ENCODE data around the gene CLMP. TPM values are rescaled to one million over a fixed set of nuclear protein-coding genes. Genes with fewer than 3 reads are reported as not detected.

Gene CLMP
- polyA plus RNA-seq, 2 of the 4 experiments (the other 2 are of a cell fraction): 15.7 to 17.1 TPM

DNA sequence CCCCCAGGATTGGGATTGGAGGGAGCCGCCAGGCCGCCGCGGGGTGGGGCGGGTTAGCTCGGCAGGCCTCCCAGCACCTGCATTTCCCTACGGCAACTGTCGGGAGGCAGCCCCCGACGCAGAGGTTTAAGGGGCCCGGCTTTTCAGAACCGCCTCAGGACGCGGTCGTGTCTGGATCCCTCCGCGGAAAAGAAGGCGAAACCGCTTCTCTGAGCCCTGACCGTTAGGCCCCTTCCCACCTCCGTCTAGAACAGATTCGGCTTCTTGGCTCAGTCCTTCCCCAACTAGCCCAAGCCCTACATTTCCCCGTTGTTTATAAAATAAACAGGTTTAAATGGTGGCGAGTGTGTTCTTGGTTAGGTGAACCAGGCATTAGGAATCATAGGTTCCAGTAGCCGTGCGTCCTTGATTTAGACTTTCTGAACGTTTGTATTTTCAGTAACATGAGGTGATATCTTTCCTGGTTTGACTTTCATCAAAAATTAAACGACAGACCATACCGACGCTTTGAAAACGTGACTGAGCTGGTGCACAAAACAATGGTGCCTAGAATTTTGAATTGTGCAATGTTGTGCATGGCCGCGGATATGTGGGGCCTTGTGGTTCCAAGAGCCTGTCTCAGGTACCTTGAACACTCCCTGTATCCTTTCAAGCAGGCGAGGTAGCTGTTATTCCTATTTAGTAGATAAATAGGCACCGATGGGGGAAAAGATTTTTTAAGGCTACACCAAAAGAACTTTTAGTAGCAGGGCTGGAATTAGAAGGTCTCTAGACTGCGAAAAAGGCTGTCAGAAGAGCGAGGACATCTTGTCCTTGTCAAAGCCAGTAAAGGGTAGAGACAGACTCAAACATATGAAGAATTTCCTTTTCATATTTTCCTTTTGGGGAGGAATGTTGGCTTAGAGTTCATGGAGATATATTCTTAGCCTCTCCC, 131.9 kb downstream of the CLMP start (continued):
- TF ChIP-seq, protein P1, sequence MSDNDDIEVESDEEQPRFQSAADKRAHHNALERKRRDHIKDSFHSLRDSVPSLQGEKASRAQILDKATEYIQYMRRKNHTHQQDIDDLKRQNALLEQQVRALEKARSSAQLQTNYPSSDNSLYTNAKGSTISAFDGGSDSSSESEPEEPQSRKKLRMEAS (IDR thresholded peaks at IDR 0.05): peak; percentile 58
- TF ChIP-seq FOXS1 (CRISPR knock-in tag; IDR thresholded peaks at IDR 0.05): no peak
- TF ChIP-seq ZNF302 (CRISPR knock-in tag; IDR thresholded peaks at IDR 0.05): no peak
- no peak for TF ChIP-seq POLR2AphosphoS2 (conservative IDR thresholded peaks at IDR 0.05; ENCODE audit: low read length)
- no peak for TF ChIP-seq CHD2 (IDR thresholded peaks at IDR 0.05; ENCODE audit: low read length, partially characterized antibody)
- TF ChIP-seq ZSCAN20 (CRISPR knock-in tag; IDR thresholded peaks at IDR 0.05): no peak
- TF ChIP-seq, protein P2, sequence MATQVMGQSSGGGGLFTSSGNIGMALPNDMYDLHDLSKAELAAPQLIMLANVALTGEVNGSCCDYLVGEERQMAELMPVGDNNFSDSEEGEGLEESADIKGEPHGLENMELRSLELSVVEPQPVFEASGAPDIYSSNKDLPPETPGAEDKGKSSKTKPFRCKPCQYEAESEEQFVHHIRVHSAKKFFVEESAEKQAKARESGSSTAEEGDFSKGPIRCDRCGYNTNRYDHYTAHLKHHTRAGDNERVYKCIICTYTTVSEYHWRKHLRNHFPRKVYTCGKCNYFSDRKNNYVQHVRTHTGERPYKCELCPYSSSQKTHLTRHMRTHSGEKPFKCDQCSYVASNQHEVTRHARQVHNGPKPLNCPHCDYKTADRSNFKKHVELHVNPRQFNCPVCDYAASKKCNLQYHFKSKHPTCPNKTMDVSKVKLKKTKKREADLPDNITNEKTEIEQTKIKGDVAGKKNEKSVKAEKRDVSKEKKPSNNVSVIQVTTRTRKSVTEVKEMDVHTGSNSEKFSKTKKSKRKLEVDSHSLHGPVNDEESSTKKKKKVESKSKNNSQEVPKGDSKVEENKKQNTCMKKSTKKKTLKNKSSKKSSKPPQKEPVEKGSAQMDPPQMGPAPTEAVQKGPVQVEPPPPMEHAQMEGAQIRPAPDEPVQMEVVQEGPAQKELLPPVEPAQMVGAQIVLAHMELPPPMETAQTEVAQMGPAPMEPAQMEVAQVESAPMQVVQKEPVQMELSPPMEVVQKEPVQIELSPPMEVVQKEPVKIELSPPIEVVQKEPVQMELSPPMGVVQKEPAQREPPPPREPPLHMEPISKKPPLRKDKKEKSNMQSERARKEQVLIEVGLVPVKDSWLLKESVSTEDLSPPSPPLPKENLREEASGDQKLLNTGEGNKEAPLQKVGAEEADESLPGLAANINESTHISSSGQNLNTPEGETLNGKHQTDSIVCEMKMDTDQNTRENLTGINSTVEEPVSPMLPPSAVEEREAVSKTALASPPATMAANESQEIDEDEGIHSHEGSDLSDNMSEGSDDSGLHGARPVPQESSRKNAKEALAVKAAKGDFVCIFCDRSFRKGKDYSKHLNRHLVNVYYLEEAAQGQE (IDR thresholded peaks at IDR 0.05): no peak
- TF ChIP-seq MYC (IDR thresholded peaks at IDR 0.05; ENCODE audit: borderline replicate concordance, low read length): no peak
- TF ChIP-seq, protein P3, sequence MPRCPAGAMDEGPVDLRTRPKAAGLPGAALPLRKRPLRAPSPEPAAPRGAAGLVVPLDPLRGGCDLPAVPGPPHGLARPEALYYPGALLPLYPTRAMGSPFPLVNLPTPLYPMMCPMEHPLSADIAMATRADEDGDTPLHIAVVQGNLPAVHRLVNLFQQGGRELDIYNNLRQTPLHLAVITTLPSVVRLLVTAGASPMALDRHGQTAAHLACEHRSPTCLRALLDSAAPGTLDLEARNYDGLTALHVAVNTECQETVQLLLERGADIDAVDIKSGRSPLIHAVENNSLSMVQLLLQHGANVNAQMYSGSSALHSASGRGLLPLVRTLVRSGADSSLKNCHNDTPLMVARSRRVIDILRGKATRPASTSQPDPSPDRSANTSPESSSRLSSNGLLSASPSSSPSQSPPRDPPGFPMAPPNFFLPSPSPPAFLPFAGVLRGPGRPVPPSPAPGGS (IDR thresholded peaks at IDR 0.05): no peak
- no peak for TF ChIP-seq NPAS2 (CRISPR knock-in tag; IDR thresholded peaks at IDR 0.05; ENCODE audit: borderline replicate concordance)
- no peak for TF ChIP-seq HEYL (CRISPR knock-in tag; IDR thresholded peaks at IDR 0.05)
- no peak for TF ChIP-seq MAFK (IDR thresholded peaks at IDR 0.05; ENCODE audit: partially characterized antibody)
- no peak for TF ChIP-seq RAD21 (conservative IDR thresholded peaks at IDR 0.05 in 1 of 2, IDR thresholded peaks at IDR 0.05 in 1 of 2)
- TF ChIP-seq GATA3 (IDR thresholded peaks at IDR 0.05; ENCODE audit: borderline replicate concordance): no peak
- TF ChIP-seq, protein P4, sequence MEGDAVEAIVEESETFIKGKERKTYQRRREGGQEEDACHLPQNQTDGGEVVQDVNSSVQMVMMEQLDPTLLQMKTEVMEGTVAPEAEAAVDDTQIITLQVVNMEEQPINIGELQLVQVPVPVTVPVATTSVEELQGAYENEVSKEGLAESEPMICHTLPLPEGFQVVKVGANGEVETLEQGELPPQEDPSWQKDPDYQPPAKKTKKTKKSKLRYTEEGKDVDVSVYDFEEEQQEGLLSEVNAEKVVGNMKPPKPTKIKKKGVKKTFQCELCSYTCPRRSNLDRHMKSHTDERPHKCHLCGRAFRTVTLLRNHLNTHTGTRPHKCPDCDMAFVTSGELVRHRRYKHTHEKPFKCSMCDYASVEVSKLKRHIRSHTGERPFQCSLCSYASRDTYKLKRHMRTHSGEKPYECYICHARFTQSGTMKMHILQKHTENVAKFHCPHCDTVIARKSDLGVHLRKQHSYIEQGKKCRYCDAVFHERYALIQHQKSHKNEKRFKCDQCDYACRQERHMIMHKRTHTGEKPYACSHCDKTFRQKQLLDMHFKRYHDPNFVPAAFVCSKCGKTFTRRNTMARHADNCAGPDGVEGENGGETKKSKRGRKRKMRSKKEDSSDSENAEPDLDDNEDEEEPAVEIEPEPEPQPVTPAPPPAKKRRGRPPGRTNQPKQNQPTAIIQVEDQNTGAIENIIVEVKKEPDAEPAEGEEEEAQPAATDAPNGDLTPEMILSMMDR (IDR thresholded peaks at IDR 0.05): no peak
- no peak for TF ChIP-seq HOXA7 (CRISPR knock-in tag; IDR thresholded peaks at IDR 0.05)
- no peak for TF ChIP-seq ZC3H11A (IDR thresholded peaks at IDR 0.05)
- TF ChIP-seq ZFP36 (IDR thresholded peaks at IDR 0.05; ENCODE audit: borderline replicate concordance, partially characterized antibody): no peak
- TF ChIP-seq EP300 (IDR thresholded peaks at IDR 0.05): no peak
- TF ChIP-seq, protein P5, sequence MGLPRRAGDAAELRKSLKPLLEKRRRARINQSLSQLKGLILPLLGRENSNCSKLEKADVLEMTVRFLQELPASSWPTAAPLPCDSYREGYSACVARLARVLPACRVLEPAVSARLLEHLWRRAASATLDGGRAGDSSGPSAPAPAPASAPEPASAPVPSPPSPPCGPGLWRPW (IDR thresholded peaks at IDR 0.05): no peak
- no peak; a peak in 2 of 5 replicates for TF ChIP-seq JUN (IDR thresholded peaks at IDR 0.05)
- no peak for TF ChIP-seq TFCP2L1 (CRISPR knock-in tag; IDR thresholded peaks at IDR 0.05)
- no peak for TF ChIP-seq KDM1A (IDR thresholded peaks at IDR 0.05; ENCODE audit: low read depth)
- peak; percentile 4; the same call in 1 of the 2 replicates for TF ChIP-seq POLR2A (IDR thresholded peaks at IDR 0.05; ENCODE audit: low read length)
- TF ChIP-seq ESRRA (IDR thresholded peaks at IDR 0.05; ENCODE audit: borderline replicate concordance, low read length): no peak
- no peak for TF ChIP-seq NR3C1 (IDR thresholded peaks at IDR 0.05)
- peak; percentile 80 to 92 for TF ChIP-seq CEBPB (IDR thresholded peaks at IDR 0.05)
- TF ChIP-seq CBX2 (IDR thresholded peaks at IDR 0.05; ENCODE audit: borderline replicate concordance, low read depth): no peak
- TF ChIP-seq HOXB13 (CRISPR knock-in tag; IDR thresholded peaks at IDR 0.05; ENCODE audit: low read depth): no peak
- TF ChIP-seq HDAC2 (IDR thresholded peaks at IDR 0.05): no peak
- TF ChIP-seq, protein P6, sequence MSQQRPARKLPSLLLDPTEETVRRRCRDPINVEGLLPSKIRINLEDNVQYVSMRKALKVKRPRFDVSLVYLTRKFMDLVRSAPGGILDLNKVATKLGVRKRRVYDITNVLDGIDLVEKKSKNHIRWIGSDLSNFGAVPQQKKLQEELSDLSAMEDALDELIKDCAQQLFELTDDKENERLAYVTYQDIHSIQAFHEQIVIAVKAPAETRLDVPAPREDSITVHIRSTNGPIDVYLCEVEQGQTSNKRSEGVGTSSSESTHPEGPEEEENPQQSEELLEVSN (IDR thresholded peaks at IDR 0.05; ENCODE audit: borderline replicate concordance, low read depth): peak; percentile 29; the same call in 1 of the 2 replicates
- TF ChIP-seq, protein P7, sequence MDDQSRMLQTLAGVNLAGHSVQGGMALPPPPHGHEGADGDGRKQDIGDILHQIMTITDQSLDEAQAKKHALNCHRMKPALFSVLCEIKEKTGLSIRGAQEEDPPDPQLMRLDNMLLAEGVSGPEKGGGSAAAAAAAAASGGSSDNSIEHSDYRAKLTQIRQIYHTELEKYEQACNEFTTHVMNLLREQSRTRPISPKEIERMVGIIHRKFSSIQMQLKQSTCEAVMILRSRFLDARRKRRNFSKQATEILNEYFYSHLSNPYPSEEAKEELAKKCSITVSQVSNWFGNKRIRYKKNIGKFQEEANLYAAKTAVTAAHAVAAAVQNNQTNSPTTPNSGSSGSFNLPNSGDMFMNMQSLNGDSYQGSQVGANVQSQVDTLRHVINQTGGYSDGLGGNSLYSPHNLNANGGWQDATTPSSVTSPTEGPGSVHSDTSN (IDR thresholded peaks at IDR 0.05): no peak
- TF ChIP-seq JUNB (IDR thresholded peaks at IDR 0.05): no peak
- TF ChIP-seq NFE2L2 (conservative IDR thresholded peaks at IDR 0.05; ENCODE audit: low read length): no peak
